Putamen (tissue), 1 donor: ENCODE data around the gene WIZ.

ENCODE experiments used
- DNase-seq: peaks from one replicate; pipeline ENCODE4 v3.0.0-alpha.2; 2016; ENCODE audit warnings: low spot score

WIZ gene

DNA sequence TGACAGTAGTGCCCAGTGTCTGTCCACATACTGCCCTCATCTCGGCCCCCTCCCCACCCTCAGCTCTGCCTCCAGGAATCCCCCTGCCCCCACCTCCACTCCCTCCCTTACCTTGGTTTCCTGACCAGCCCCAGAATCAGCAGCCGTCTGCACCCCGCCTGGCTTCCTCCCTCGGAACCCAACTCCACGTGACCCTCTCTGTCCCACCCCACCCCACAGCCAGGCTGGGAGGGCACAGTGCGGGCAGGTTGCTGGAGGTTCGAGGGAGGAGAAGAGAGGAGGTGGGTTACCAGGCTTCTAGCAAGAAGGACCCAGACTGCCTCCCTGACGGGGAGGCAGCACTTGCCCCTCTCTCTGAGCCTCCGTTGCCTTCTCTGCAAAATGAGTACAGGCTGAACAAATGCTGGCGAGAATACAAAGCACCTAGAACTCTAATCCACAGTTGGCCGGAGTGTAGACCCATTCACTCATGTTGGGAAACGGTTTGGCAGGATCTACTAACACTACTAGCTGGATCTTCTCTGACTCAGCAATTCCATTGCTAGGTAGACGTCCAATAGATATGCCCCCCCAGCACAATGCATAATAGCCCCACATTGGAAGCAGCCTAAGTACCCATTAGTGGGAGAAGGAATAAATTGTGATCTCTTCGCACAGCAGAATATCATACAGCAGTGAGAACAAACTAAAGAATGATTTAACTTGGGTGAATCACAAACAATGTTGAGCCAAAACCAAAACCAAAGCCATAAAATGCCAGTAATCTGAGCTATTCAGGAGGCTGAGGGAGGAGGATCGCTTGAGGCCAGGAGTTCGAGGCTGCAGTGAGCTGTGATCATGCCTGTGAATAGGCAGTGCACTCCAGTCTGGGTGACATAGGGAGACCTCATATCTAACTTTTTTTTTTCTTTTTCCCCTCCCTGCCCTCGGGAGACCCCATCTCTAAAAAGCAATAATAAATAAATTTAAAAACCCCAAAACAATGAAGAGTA, 14.9 kb upstream of the WIZ start, which contains the start of gene RASAL3:
TSS of gene RASAL3 (minus strand) at position 151 of the 992 bp plus-strand sequence. CDS start 186 bp downstream, outside the sequence.
- no peak for DNase-seq

DNA sequence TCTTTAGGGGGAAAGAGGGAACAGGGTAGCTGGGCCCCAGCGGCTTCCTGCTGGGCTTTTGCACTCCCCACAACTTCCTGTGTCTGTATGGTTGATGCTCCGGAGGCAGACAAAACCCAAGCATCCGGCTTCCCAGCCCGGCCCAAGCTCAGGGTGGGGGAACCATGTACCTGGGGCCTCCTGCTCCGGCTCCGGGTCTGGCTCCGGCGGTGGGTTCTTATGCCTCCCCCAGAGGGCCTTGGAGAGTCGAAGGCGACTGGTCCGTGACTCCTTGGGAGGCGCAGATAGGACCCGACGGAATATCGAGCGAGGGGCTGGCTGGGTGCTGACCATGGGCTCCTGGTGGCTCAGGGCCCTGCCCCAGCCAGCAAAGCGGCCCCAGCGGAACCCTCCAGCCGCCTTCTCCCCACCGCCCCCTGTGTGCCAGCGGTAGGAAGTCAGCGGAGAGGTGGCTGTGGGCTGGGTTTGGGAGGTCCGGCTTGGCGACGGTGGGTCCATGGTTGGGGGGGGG, 14.2 kb upstream of the WIZ start:
- no peak for DNase-seq

DNA sequence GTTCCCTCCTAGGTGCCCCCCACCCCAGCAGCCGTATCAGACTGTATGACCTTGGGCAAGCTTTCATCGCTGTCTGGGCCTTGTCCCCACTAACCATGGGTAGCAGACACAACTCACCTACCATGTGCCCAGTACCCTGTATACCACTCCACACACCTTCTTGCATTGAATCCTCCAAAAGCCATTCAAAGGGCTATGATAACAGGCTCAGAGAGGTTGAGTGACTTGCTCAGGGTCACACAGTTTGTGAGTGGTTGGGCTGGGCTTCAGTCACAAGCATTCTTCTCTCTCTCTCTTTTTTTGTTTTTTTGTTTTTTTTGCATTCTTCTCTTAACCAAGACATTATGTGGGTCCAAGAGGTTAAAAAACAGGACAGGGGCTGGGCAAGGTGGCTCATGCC, 11.9 kb upstream of the WIZ start:
- DNase-seq, result no peak

DNA sequence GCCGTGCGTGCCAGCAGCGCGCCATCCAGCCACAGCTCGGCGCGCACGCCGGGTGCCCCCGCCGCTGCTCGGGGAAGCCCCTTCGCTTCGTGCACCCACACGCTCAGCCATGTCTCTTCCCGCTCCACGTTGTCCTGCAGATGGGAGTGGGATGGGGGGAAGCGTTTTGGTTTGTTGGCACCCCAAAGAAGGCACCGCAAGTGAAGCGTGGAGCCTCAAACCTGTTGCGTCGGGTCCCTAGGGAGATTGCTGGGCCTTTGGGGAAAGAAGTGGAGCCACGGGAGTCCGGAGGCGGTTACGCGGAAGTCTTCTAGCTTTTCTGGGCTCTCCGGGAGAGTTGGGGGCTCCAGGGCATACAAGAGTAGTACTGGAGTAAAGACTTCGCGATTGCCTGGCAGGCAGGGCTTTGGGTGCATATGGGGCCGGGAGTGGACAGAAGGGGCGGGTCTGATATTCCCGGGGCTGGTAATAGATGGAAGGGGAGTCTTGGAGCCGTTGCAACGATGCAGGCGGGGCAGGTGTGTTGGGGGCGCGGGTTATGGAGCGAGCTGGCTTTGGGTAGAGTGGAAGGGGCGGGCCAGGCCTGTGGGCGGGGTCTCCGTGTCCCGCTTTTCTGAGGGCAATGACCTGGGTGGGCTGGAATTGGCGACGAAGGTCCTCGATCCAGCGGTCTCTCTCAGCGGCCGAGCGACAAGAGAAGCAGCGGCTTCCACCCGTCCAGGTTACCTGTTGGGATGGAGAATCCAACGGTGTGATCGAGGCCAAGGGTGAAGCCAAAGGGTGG, 8.1 kb upstream of the WIZ start:
- no peak for DNase-seq

DNA sequence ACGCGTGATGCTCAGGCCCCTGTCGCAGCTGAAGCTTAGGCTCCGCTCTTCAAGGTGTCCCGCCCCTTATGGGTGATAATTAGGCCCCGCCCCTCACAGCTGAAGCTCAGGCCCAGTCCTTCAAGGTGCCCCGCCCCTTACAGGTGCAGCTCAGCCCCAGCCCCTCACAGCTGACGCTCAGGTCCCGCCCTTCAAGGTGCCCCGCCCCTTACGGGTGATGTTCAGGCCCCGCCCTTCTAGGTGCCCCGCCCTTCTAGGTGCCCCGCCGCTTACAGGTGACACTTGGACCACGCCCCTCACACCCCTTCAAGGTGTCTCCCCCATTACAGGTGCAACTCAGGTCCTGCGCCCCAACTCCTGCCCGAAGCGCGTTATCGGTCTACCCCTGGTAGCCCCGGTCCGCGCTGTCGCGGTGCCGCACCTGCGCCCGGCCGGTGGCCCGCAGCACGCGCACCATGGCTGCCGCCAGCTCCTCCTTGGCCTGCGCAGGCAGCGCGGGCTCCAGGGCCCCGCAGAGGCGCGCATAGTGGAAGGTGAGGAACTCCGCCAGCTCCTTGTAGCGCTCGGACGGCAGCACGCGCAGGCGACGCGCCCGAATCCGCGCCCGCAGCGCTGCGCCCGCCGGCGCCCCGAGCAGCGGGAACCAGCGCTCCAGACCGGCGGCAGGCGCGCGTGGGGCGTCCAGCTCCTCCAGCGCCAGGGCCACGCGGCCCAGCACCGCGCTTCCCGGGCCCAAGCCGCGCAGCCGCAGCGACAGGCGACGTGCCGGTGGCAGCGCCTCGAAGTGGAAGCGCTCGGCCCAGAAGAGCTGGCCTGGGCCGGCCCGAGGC, 7.3 kb upstream of the WIZ start:
- no peak for DNase-seq

DNA sequence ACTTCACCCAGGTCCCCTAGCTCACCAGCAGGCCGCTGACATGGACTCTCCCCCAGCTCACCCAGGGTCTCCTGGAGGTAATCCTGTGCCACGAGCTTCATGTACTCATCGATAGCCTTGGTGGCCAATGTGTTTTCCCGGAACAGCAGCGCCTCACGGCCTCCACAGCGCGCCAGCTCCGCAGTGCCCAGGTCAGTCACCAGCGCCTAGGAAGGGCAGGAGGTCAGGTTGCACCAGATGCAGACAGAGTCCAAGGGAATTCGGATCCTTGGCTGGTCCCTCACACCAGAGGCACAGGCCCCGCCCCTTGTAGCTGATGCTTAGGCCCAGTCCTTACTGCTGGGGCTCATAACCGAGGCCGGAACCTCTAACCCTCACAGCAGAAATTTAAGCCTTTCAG, 6.7 kb upstream of the WIZ start:
- DNase-seq, result no peak

DNA sequence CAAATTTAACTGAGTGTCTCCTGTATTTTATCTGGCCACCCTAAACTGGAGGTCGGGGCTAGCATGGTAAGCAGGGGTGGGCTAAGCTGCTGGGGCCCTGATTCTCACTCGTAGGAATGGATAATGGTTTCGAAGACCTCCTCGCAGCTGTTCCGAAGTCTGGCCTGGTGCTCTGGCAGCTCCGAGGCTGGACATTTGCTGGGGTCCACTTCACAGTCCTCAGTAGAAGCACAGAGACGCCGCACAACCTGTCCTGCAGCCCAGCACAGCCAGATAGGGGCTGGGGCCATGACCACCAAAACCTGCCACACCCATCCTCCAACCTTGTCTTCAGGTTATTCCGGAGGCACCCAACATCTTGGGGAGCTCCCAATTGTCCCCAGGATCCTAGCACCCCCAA, 6.2 kb upstream of the WIZ start:
- DNase-seq, result no peak

DNA sequence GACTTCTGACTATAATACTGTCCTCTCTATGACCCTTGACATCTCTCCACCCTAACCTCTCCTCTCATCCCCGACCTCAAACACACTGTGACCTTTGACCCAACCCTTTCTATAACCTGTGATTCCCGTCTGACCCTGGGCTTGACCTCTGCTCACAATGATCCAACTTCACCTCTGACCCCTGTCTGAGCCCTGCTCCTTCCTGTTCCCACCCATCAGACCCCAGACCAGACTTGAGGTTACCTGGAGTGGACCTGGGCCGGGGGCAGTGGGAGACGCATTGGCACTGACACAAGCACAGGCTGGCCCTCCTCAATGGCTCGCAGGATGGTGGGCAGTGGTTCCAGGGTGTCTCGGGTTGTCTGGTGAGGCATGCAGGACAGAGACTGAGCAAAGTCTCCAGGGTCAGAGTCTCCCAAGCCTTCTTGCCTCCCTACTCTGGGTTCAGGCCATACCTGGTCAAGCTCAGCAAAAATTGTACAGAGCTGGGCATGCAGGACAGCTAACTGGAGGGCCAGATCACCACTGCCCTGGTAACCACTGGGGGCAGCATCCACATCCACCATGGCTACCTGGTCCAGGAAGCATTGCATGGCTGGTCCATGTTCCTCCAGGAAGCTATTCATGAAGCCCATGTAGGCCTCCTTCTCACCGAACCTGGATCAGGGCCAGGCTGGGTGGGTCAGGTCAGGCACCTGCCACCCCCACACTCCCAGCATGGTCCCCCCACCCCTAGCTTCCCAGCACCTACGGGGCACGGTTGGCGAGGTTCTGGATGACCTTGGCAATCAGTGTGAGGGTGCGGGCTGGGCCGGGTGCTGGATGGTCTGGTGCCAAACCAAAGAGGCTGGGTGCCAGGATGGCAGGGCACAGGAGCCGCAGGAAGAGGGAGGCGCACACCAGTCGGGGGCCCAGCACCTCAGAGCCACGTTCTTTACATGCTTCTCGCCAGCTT, 4.4 kb upstream of the WIZ start:
- no peak for DNase-seq

DNA sequence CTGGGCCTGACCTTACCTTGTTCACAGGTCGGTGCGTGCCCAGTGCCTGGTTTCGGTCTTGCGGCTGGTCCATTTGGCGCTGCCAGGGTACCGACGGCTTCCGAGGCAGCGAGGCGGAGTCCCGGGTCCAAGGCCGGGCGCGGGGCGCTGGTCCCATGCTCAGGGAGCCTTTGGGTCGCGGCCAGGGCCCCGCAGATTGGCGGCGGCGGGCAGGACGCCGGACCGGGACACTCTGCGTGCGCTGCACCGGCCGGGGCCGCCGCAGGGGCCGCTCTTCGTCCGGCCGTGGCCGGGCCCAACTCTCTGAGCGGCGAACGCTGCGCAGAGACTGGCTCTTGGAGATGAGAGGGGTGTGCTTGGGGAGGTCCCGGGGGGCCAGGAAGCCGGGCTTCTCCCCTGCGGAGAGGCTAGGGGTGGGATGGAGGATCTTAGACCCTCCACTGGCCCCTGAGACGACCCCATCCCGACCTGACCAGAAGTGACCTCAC, 3.4 kb upstream of the WIZ start:
- no peak for DNase-seq

DNA sequence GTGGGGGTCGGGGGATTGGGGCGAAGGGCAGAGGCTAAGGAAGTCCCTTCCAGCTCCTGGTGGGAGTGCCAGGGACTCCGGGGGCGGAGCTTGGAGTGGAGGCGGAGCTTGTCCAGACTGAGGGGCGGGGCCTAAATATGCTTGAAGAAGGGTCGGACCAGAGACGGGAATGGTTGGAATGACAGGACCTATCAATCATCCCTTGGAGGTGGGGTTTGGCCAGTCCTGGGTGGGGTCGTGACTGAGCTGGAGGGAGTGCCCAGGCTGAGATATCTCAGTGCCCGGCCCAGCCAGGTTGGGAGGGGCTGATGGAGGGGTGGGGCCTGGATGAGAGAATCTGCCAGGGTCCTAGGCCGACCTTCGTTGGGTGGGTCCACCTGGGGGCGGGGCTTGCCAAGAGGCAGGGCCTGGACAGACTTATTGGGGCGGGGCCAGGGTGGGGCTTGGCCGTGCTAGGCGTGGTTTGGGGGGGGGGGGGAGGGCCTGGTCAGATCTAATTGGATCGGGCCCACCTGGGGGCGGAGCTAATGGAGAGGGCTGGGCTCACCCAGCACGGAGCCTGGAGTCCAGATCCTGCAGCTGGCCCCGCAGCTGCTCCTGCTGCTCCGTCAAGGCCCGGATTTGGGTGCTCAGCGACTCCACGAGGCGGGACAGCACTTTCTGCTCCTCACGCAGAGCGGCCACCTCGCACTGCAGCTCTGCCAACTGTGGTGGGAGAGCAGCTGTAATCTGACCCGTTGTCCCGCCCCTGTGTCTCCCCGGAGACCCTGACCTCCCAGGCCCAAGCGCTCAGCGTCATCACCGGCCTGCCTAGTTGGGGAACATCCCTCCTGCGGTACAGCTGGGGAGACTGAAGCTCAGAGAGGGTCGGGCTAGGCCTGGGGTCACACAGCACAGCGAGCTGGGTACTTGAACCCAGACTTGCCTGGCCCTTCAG, 2.6 kb upstream of the WIZ start:
- no peak for DNase-seq

DNA sequence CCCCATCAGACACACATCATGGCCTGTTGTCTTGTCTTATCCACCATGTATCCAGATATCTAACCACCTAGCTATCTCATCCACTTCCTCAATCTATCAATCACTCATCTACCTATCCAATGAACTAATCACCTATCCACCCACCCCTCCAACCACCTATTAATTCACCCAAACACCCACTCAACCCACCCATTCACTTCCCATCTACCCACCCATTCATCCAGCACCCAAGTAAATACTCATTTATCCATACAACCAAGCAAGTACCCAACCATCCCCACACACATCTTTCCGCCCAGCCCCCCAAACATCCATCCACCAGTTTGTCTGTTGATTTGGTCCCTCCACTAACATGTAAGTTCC, 753 bp upstream of the WIZ start:
- no peak for DNase-seq

DNA sequence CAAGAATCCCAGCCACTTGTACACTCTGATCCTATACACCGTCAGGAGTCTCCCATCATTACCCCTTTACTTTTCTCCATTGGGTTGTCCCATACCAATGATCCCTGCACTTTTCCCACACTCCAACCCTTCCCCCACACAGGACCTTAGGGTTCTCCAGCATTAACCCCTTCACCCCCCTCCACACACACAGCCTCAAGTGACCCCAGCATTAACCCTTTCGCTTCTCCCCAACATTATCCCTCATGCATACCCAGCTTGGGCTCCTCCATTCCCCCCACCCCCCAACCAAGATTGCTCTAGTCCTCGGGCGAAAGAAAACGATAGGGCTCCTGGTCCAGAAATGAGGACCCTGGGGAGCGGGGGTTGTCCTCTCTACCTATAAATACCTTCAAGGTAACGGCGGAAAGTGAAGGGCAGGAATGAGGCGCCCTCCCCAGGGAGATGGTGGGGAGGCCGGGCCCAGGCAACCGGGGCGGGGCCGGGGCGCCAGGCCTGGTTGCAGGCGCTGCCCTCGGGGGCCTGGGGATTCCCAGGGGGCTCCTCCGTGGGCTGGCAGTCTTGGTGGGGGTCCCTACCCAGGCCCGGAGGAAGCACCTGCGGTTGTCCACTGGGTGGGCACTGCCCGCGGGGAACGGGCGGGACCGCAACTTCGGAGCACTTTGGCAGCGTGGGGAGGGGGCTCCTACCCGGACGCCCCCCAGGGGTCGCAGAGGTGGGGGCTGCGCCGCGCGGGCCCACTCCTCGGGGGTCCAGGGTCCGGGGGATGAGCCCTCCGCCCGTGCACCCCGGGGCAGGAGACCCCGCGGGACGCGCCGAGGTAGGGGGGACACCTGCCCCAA, 757 bp downstream of the WIZ start:
- DNase-seq, result no peak

DNA sequence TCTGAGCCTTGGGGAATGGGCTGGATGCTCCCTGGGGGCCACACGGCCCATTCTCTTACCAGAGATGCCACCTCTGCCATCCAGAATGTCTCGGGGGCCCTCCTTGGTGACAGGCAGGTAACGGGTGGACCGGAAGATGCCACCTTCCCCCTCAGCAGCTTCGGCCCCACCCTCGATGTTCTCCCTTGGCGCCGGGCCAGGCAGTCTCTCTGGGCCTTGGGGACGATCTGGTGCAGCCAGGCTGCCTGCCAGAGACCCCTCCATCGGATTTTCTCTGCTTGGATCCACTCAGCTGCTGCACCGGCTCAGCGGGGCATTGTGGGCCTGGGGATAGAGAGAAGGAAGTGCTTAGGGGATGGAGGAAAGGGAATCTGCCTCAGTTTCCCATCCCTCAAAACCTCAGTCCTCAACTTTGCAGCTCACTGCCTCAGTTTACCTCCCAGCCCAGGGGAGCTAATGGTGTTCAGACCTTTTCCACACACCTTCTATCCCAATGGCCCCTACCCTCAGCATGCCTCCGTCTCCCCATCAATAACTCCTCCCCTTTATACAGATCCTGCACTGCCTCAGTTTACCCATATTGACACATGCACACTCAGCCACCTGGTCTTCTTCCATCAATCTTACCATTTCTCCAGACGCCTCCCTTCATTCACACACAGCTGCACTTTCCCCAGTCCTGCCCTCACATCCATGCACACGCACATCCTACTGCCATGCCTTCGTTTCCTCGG, 1.5 kb downstream of the WIZ start:
- no peak for DNase-seq

DNA sequence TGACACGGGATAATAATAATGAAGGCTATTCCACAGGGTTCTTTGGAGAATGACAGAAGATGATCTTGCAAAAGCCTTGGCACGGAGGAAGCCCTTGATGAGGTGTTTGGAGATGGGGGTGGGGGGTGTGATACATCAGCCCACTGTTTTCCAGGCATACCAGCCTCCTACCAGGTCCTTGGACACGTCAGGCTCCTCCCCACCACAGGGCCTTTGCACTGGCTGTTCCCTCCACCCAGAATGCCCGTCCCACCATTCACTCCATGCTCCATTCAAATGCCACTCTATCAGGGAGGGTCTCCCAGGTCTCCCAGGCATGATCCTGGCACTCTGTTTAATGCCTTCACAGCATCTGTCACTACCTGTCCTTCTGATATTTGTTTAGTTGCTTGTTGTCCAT, 2.7 kb downstream of the WIZ start:
- no peak for DNase-seq

DNA sequence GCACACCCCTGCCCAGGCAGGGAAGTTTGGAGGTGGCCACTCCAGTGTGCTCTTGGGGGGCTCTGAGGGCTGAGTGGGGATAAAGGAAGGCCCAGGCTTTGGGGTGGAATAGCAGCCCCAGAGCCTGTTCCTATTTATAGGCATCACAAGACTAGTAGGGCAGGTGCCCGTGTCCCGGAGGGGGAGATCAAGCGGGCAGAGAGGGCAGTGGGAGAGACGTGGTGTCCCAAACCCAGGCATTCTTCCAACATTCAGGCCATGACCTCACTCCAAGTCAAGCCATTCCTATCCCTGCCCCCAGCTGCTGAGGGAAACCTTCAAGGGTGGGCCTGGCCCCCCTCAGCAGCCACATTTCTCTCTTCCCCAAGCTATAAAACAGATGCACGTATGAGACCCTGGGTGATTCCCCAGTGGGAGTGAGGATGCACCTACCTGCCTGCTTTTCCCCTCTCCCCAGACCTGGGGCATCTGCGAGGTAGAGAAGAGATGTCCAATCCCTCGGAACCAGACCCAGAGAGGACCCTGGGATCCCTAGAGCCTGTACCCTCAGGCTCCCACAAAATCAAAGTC, 3.9 kb downstream of the WIZ start:
- DNase-seq, result no peak

DNA sequence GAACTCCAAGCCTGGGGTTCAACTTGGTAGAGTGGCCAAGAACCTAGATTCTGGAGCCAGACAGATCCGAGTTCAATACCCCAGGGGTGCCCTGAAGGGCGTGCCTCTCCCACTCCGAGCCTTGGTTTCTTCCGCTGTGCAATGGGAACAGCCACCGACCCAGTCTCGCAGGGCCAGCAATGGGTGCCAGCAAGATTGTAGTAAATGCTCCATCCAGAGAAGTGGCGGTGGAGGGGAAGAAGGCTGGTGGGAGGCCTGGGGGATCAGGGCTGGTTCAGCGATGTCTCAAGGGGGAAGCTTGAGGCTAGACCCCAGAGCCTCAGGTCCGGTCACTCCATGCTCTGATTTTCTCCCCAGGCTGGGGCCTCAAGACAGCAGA, 4.5 kb downstream of the WIZ start:
- no peak for DNase-seq

DNA sequence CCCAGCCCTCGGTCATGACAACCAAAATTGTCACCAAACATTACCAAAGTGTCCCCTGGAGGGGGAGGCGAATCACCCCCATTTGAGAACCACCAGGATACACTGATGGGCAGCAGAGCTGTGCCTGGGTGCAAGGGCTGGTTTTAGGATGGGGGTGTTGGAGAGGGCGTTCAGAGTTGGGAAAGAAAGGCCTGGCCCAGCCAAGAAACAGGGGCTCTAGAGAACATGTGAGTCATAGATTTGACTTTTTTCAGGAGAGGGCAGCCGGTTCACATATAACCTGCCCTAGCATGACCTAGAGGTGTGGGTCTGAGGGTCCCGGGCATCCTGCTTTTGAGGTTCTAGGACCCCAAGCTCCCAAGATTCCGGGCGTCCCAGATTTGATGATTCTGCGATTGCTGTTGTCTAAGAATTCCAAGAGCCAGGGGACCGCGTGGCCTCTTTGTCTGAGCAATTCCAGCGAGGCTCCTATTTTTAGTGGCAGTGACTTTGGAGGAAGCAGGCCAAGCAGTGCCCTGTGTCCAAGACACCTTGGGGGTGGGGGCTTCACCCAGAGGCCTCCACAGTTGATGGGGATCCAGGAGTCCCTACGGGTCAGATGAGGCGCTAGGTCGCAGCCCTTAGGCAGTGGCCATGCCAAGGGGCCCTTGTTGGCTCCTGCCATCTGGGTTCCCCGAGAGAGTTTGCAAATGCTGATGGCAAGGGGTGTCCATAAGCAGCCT, 5.1 kb downstream of the WIZ start:
- DNase-seq, result no peak
